ENCODE measurements around the gene TOM1.
"Not testable (repeated sequence)": the region's sequence is repeated elsewhere in the genome, so short reads cannot be mapped to it uniquely, and the experiment has no call there.

The TOM1 gene

DNA sequence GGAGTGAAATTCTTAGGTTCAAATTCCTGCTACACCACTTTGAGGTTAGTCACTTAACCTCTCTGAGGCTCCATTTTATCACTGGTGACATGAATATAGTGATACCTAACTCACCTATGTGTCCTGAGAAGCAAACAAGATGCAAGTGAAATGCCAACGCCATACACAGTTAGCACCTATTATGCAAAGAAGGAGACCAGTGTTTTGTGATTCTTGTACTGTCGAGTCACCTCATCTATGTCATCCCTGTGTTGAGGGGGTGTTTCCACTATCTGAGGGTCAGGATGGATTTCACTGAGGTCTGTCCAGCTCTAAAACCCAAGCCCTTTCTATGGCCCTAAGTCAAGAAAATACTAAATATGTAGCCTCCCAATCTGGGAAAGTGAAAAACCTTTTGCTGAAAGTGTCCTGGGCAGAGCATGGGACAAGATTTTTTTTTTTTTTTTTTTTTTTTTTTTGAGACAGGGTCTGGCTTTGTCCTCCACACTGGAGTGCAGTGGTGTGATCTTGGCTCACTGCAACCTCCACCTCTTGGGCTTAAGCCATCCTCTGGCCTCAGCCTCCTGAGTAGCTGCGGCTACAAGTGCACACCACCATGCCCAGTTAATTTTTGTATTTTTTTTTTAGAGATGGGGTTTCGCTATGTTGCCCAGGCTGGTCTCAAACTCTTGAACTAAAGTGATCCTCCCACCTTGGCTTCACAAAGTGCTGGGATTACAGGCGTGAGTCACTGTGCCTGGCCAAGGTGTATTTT, 95.3 kb downstream of the TOM1 start:
- no peak for DNase-seq (ENCODE audit: low read depth in 2 of 2)

DNA sequence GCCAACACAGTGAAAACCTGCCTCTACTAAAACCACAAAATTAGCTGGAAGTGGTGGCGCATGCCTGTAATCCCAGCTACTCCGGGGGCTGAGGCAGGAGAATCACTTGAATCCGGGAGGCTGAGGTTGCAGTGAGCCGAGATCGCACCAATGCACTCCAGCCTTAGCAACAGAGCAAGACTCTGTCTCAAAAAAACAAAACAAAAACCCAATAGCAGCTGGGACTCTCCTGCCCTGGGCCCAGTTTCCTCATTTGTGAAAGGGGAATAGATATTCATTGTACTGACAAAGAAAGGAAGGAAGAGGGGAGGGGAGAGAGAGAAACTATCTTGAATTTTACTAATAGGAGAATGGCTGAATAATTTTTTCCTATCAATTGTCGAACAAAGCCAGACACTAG, 96.9 kb downstream of the TOM1 start:
- DNase-seq (ENCODE audit: low read depth in 2 of 2) = not testable (repeated sequence)

DNA sequence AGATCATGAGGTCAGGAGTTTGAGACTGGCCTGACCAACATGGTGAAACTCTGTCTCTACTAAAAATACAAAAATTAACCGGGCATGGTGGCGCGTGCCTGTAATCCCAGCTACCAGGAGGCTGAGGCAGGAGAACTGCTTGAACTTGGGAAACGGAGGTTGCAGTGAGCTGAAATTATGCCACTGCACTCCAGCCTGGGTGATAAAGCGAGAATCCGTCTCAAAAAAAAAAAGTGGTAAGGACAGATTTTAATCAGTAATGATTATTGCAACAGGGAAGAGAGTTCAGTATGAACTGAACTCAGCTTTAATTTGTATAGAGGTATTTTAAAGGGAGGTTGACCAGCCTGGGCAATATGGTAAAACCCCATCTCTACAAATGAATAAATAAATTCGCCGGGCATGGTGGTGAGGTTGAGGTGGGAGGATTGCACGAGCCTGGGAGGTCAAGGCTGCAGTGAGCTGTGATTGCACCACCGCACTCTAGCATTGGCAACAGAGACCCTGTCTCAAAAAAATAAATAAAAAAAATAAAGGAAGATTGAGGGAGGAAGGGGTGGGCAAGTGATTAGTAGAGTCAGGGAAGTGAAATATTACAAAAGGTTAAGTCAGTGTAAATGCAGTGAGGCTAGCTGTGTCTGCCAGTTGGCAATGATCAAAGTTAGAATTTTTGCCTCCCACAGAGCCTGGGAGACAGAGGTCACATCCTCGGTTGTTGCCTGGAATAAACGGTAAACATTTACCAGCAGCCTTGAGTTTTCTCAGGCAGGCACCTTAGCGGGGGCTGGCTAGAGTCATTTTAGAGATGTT, 97.6 kb downstream of the TOM1 start:
- DNase-seq (ENCODE audit: low read depth in 2 of 2) = no peak
